Measurements from ENCODE around the gene JAML. TPM values are rescaled to one million over a fixed set of nuclear protein-coding genes. Genes with fewer than 3 reads are reported as not detected.

Gene JAML
- total and polyA plus RNA-seq, 2 of the 13 experiments (the other 11 are each of a cell fraction or from before 2014, with no cell fraction given): 2.0 to 3.3 TPM

- peak; percentile 81 for TF ChIP-seq ARID4A (CRISPR knock-in tag; IDR thresholded peaks at IDR 0.05; ENCODE audit: borderline replicate concordance)
- TF ChIP-seq LBX2 (CRISPR knock-in tag; IDR thresholded peaks at IDR 0.05; ENCODE audit: borderline replicate concordance): 0 out of 2 replicates have a peak, but pooled peaks have one; percentile 25
- no peak for TF ChIP-seq JARID2 (CRISPR knock-in tag; IDR thresholded peaks at IDR 0.05; ENCODE audit: insufficient replicate concordance)
- TF ChIP-seq ZNF264 (CRISPR knock-in tag; IDR thresholded peaks at IDR 0.05): peak; percentile 49; the same call in 1 of the 2 replicates
- no peak for TF ChIP-seq ZNF775 (CRISPR knock-in tag; IDR thresholded peaks at IDR 0.05; ENCODE audit: borderline replicate concordance)
- peak; percentile 68; the same call in 1 of the 2 replicates for TF ChIP-seq MTF2 (CRISPR knock-in tag; IDR thresholded peaks at IDR 0.05; ENCODE audit: borderline replicate concordance)
- TF ChIP-seq ZMYM4 (CRISPR knock-in tag; IDR thresholded peaks at IDR 0.05): peak; percentile 91
- no peak for TF ChIP-seq PRDM4 (CRISPR knock-in tag; IDR thresholded peaks at IDR 0.05; ENCODE audit: borderline replicate concordance)
- TF ChIP-seq PRDM15 (CRISPR knock-in tag; IDR thresholded peaks at IDR 0.05): no peak
- TF ChIP-seq PCBP2 (optimal IDR thresholded peaks at IDR 0.05; ENCODE audit: low read depth, low read length, poor library complexity, severe bottlenecking): no peak
- no peak for TF ChIP-seq ZNF205 (CRISPR knock-in tag; IDR thresholded peaks at IDR 0.05)
- peak; percentile 61; the same call in 1 of the 2 replicates for TF ChIP-seq SSRP1 (CRISPR knock-in tag; IDR thresholded peaks at IDR 0.05)
- no peak for TF ChIP-seq ZSCAN22 (CRISPR knock-in tag; IDR thresholded peaks at IDR 0.05)
- no peak for TF ChIP-seq ATF4 (CRISPR knock-in tag; IDR thresholded peaks at IDR 0.05)
- peak; percentile 88 for TF ChIP-seq RFX3 (CRISPR knock-in tag; IDR thresholded peaks at IDR 0.05)
Measured at GRCh38 chr11:118251858-118252652, 27.2 kb upstream of the JAML start, which contains the start of gene MPZL3 (continued).
